ENCODE data around the gene CSF3R.

CSF3R gene

GRCh38 chr1:36467027-36467410 is 15.7 kb downstream of the CSF3R start:
- in situ Hi-C loops (cut with HindIII; ENCODE audit: low sequenced_read_pairs): no loop called here

GRCh38 chr1:36466370-36467026 is 16.2 kb downstream of the CSF3R start:
- in situ Hi-C loops (cut with HindIII; ENCODE audit: low sequenced_read_pairs): no loop called here
- no peak for DNase-seq (ENCODE audit: low read depth, low spot score)
- no peak for TF ChIP-seq CTCF (IDR thresholded peaks at IDR 0.05; ENCODE audit: low read depth, low read length)
- no peak overlapping the region for H3K4me3 ChIP-seq (ENCODE audit: low read depth, low read length)

More at GRCh38 chr1:36467027-36467410, 15.7 kb downstream of the CSF3R start:
- no peak for TF ChIP-seq CTCF (IDR thresholded peaks at IDR 0.05; ENCODE audit: low read depth, low read length)
- no peak overlapping the region for H3K4me3 ChIP-seq (ENCODE audit: low read depth, low read length)
- no peak for DNase-seq (ENCODE audit: low read depth, low spot score)

GRCh38 chr1:36465731-36466369 is 16.9 kb downstream of the CSF3R start:
- no peak for DNase-seq (ENCODE audit: low read depth, low spot score)
- H3K4me3 ChIP-seq (ENCODE audit: low read depth, low read length): no peak overlapping the region
- no peak for TF ChIP-seq CTCF (IDR thresholded peaks at IDR 0.05; ENCODE audit: low read depth, low read length)
- in situ Hi-C loops (cut with HindIII; ENCODE audit: low sequenced_read_pairs): no loop called here

- peak overlapping the region; percentile 69 for H3K4me3 ChIP-seq (ENCODE audit: low read depth, low read length)
- no peak for DNase-seq (ENCODE audit: low read depth, low spot score)
- in situ Hi-C loops (cut with HindIII; ENCODE audit: low sequenced_read_pairs): no loop called here
- TF ChIP-seq CTCF (IDR thresholded peaks at IDR 0.05; ENCODE audit: low read depth, low read length): no peak
Measured at GRCh38 chr1:36464605-36465393, 17.9 kb downstream of the CSF3R start.

GRCh38 chr1:36463803-36464604 is 18.7 kb downstream of the CSF3R start, which contains the start of gene MRPS15:
Gene MRPS15, minus strand, starts transcription at chr1:36464384. Its CDS starts 109 bp downstream, at chr1:36464275.
- peak; percentile 92 for DNase-seq (ENCODE audit: low read depth, low spot score)
- peak within 1 kb of the TSS; percentile 69 for H3K4me3 ChIP-seq (ENCODE audit: low read depth, low read length)
- TF ChIP-seq CTCF (IDR thresholded peaks at IDR 0.05; ENCODE audit: low read depth, low read length): no peak
- in situ Hi-C loops (cut with HindIII; ENCODE audit: low sequenced_read_pairs): no loop called here

GRCh38 chr1:36463463-36463802 is 19.3 kb downstream of the CSF3R start:
- in situ Hi-C loops (cut with HindIII; ENCODE audit: low sequenced_read_pairs): no loop called here
- no peak for DNase-seq (ENCODE audit: low read depth, low spot score)
- H3K4me3 ChIP-seq (ENCODE audit: low read depth, low read length): peak overlapping the region; percentile 69
- TF ChIP-seq CTCF (IDR thresholded peaks at IDR 0.05; ENCODE audit: low read depth, low read length): no peak

All from astrocyte of the spinal cord (primary cell).